Cardiac muscle cell (in vitro differentiated cells and primary cell): Measurements from ENCODE around the gene RESP18. TPM values are rescaled to one million over a fixed set of nuclear protein-coding genes. Genes with fewer than 3 reads are reported as not detected.

Experiments used
- DNase-seq, 2 donors: peaks; one replicate each; pipeline versions ENCODE4 v3.0.0 to v3.0.0-alpha.2; 2010 to 2017; ENCODE audit warnings: low read depth in 1 of 2, low spot score in 1 of 2
- H3K27ac ChIP-seq: fragments of 200-600 bp; sonication (generic); 2 replicates; pipeline ENCODE4 v1.5.1; 2016
- H3K27me3 ChIP-seq: fragments of 200-600 bp; sonication (generic); 2 replicates; pipeline ENCODE4 v1.6.0; 2016; ENCODE audit warnings: control low read depth
- H3K36me3 ChIP-seq: fragments of 200-600 bp; sonication (generic); 2 replicates; pipeline ENCODE4 v1.5.1; 2016; ENCODE audit warnings: control low read depth
- H3K4me1 ChIP-seq: fragments of 200-600 bp; sonication (generic); 2 replicates; pipeline ENCODE4 v1.8.1; 2017; ENCODE audit warnings: low read depth, mild to moderate bottlenecking, mixed run types
- H3K4me3 ChIP-seq: fragments of 200-600 bp; sonication (generic); 2 replicates; pipeline ENCODE4 v1.5.1; 2016; ENCODE audit warnings: mild to moderate bottlenecking
- H3K9me3 ChIP-seq: fragments of 200-600 bp; sonication (generic); 2 replicates; pipeline ENCODE4 v1.5.1; 2017; ENCODE audit warnings: low read depth, mild to moderate bottlenecking, control low read depth
- polyA plus RNA-seq: library from polyadenylated mRNA; unstranded; fragments of >200 nt; fragmentation: Nextera tagmentation; extraction: Ambion mirVana; gene quantifications from 2 replicates; pipeline ENCODE4 v1.2.1, GENCODE V29; 2016
- total RNA-seq: library from RNA; depleted of rRNA; stranded (reverse); fragments of >200 nt; gene quantifications from 2 replicates; pipeline ENCODE4 v1.2.3, GENCODE V29; 2016
- TF ChIP-seq, protein P1 (sequence below): IDR thresholded peaks from 2 replicates; pipeline ENCODE4 v1.5.1; 2012; ENCODE audit warnings: low read depth, mild to moderate bottlenecking, low read length

The RESP18 gene
- total and polyA plus RNA-seq, 2 experiments from 2014 or later, result not detected

DNA sequence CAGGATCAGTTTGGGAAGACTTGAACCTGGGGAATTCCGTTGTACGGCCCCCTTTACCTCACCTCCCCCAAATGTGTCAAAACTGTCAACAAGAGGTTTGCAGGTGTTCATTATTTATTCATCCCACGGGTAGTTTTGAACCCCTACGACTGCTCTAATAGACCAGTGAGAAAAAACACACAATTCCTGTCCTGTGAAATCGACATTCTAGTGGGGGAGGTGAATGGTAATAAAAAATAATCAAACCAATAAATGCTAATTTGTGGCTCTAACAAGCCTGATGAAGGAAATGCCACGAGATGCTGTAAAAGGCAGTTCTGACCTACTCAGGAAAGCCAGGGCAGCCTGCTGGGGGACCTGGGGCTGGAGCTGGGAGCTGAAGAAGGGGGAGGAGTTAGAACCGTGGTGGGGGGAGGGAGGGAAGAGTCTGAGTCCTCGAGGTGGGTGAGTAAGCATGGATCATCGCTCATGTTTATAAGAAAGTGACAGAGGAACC is 53.8 kb downstream of the RESP18 start:
- Histone ChIP-seq H3K27me3 (no peaks in the 10 kb centered on the region), H3K36me3 (peaks cover 13% of the 10 kb centered on the region), H3K4me3 (peak overlapping the region; percentile 76), H3K27ac (peak overlapping the region; percentile 97), H3K4me1 (peaks cover 16% of the 10 kb centered on the region), H3K9me3 (no peaks in the 10 kb centered on the region)
- no peak for DNase-seq
- TF ChIP-seq, protein P1, sequence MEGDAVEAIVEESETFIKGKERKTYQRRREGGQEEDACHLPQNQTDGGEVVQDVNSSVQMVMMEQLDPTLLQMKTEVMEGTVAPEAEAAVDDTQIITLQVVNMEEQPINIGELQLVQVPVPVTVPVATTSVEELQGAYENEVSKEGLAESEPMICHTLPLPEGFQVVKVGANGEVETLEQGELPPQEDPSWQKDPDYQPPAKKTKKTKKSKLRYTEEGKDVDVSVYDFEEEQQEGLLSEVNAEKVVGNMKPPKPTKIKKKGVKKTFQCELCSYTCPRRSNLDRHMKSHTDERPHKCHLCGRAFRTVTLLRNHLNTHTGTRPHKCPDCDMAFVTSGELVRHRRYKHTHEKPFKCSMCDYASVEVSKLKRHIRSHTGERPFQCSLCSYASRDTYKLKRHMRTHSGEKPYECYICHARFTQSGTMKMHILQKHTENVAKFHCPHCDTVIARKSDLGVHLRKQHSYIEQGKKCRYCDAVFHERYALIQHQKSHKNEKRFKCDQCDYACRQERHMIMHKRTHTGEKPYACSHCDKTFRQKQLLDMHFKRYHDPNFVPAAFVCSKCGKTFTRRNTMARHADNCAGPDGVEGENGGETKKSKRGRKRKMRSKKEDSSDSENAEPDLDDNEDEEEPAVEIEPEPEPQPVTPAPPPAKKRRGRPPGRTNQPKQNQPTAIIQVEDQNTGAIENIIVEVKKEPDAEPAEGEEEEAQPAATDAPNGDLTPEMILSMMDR, result no peak

DNA sequence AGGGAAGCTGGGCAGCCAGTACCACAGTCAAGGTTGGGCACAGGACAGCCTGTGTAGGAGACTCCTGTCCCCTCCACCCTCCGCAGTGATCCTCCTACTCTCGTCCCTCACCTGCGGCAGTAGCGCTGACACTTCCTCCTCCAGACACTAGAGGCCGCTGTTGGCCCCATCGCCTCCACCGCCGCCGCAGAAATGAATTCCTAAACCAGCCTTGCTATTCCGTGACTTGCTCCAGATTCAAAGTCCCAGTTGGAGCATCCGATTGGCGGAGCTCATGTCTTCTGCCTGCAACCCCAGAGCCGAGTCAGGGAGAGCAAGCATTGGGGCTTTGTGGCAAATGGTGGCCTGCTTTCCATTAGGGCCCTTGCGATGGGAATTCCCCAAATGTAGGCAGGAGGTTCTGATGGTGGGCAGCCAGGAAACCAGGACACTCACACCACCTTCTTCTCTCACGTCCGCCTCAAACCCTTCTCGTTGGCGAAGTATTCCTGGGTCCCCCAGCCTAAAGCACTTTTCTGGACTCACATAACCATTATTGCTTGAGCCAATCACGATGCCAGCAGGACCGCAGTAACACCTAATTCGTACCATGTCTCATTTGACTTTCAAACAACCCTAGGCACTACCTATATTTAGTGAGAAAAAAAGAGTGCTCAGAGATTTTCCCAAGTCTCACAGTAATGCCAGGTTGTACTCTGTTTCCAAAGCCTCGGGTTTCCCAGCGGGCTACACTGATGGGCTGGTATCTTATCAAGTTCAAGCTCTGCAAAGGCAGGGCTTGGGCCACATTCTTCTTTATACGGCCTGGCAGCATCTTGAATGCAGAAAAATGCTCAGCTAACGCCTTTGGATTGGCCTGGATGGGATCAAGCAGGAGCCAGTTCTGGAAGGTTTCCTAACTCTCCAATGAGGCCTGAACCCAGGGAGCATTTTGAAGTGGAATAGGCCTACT is 54.6 kb downstream of the RESP18 start:
- H3K4me3 ChIP-seq, result peak overlapping the region; percentile 76
- peaks cover 13% of the 10 kb centered on the region for H3K36me3 ChIP-seq
- TF ChIP-seq, protein P1, result peak; percentile 97
- DNase-seq, result peak; percentile 82 to 85
- no peaks in the 10 kb centered on the region for H3K27me3 ChIP-seq
- no peaks in the 10 kb centered on the region for H3K9me3 ChIP-seq
- H3K4me1 ChIP-seq, result peaks cover 16% of the 10 kb centered on the region
- H3K27ac ChIP-seq, result peak overlapping the region; percentile 97

Other genes starting within 250 kb of the RESP18 start
- 8.4 and 12.9 TPM in 2 replicates for gene NHEJ1, start 171.9 kb downstream of the RESP18 start, total RNA-seq
- gene NHEJ1, start 171.9 kb downstream of the RESP18 start, polyA plus RNA-seq, result 7.7 and 9.4 TPM in 2 replicates
- 0.09 TPM in 1 of 2 replicates, not detected in the other for gene SLC23A3, start 162.7 kb downstream of the RESP18 start, total RNA-seq
- gene SLC23A3, start 162.7 kb downstream of the RESP18 start, polyA plus RNA-seq, result 0.11 TPM in 1 of 2 replicates, not detected in the other
- 42.1 and 42.6 TPM in 2 replicates for gene CNPPD1, start 155.8 kb downstream of the RESP18 start, total RNA-seq
- gene CNPPD1, start 155.8 kb downstream of the RESP18 start, polyA plus RNA-seq, result 70.2 and 81.9 TPM in 2 replicates
- gene RETREG2, start 154.5 kb downstream of the RESP18 start, total RNA-seq, result 72.0 and 74.0 TPM in 2 replicates
- gene RETREG2, start 154.5 kb downstream of the RESP18 start, polyA plus RNA-seq, result 77.6 and 101 TPM in 2 replicates
- 32.6 and 35.4 TPM in 2 replicates for gene ZFAND2B, start 126.0 kb downstream of the RESP18 start, total RNA-seq
- gene ZFAND2B, start 126.0 kb downstream of the RESP18 start, polyA plus RNA-seq, result 49.0 and 54.8 TPM in 2 replicates
- 9.6 and 24.2 TPM in 2 replicates for gene ABCB6, start 113.8 kb downstream of the RESP18 start, total RNA-seq
- gene ABCB6, start 113.8 kb downstream of the RESP18 start, polyA plus RNA-seq, result 24.2 and 32.9 TPM in 2 replicates
- gene ATG9A, start 103.1 kb downstream of the RESP18 start, total RNA-seq, result 71.4 and 75.1 TPM in 2 replicates
- 74.3 and 85.0 TPM in 2 replicates for gene ATG9A, start 103.1 kb downstream of the RESP18 start, polyA plus RNA-seq
- 100 and 139 TPM in 2 replicates for gene ANKZF1, start 102.9 kb downstream of the RESP18 start, total RNA-seq
- 135 and 175 TPM in 2 replicates for gene ANKZF1, start 102.9 kb downstream of the RESP18 start, polyA plus RNA-seq
- gene GLB1L, start 87.3 kb downstream of the RESP18 start, total RNA-seq, result 10.4 TPM in 2 replicates
- gene GLB1L, start 87.3 kb downstream of the RESP18 start, polyA plus RNA-seq, result 3.3 and 12.0 TPM in 2 replicates
- gene STK16, start 87.3 kb downstream of the RESP18 start, total RNA-seq, result 28.5 and 31.6 TPM in 2 replicates
- gene STK16, start 87.3 kb downstream of the RESP18 start, polyA plus RNA-seq, result 12.1 and 15.8 TPM in 2 replicates
- gene TUBA4B, start 79.5 kb downstream of the RESP18 start, total RNA-seq, result not detected in 2 replicates
- not detected in 2 replicates for gene TUBA4B, start 79.5 kb downstream of the RESP18 start, polyA plus RNA-seq
- 1.6 and 2.6 TPM in 2 replicates for gene TUBA4A, start 78.8 kb downstream of the RESP18 start, total RNA-seq
- 2.3 and 6.5 TPM in 2 replicates for gene TUBA4A, start 78.8 kb downstream of the RESP18 start, polyA plus RNA-seq
- 182 and 223 TPM in 2 replicates for gene DNAJB2, start 53.4 kb downstream of the RESP18 start, total RNA-seq
- 60.6 and 61.0 TPM in 2 replicates for gene DNAJB2, start 53.4 kb downstream of the RESP18 start, polyA plus RNA-seq
- 0.36 and 1.2 TPM in 2 replicates for gene PTPRN, start 23.3 kb downstream of the RESP18 start, total RNA-seq
- gene PTPRN, start 23.3 kb downstream of the RESP18 start, polyA plus RNA-seq, result 0.22 and 1.4 TPM in 2 replicates
- gene DNPEP, start 55.2 kb upstream of the RESP18 start, total RNA-seq, result 67.2 and 70.4 TPM in 2 replicates
- 104 and 117 TPM in 2 replicates for gene DNPEP, start 55.2 kb upstream of the RESP18 start, polyA plus RNA-seq
- gene DES, start 85.6 kb upstream of the RESP18 start, total RNA-seq, result 37.2 and 47.0 TPM in 2 replicates
- gene DES, start 85.6 kb upstream of the RESP18 start, polyA plus RNA-seq, result 17.5 and 20.4 TPM in 2 replicates
- 275 and 292 TPM in 2 replicates for gene SPEG, start 102.1 kb upstream of the RESP18 start, total RNA-seq
- gene SPEG, start 102.1 kb upstream of the RESP18 start, polyA plus RNA-seq, result 185 and 188 TPM in 2 replicates
- 35.0 and 45.5 TPM in 2 replicates for gene GMPPA, start 166.1 kb upstream of the RESP18 start, total RNA-seq
- 52.7 and 67.5 TPM in 2 replicates for gene GMPPA, start 166.1 kb upstream of the RESP18 start, polyA plus RNA-seq
- 6.4 and 9.5 TPM in 2 replicates for gene ASIC4, start 181.7 kb upstream of the RESP18 start, total RNA-seq
- 3.3 and 4.3 TPM in 2 replicates for gene ASIC4, start 181.7 kb upstream of the RESP18 start, polyA plus RNA-seq
- gene CHPF, start 211.1 kb upstream of the RESP18 start, total RNA-seq, result 286 and 301 TPM in 2 replicates
- gene CHPF, start 211.1 kb upstream of the RESP18 start, polyA plus RNA-seq, result 208 and 218 TPM in 2 replicates
- 6.7 and 7.4 TPM in 2 replicates for gene TMEM198, start 211.3 kb upstream of the RESP18 start, total RNA-seq
- gene TMEM198, start 211.3 kb upstream of the RESP18 start, polyA plus RNA-seq, result 8.2 and 12.2 TPM in 2 replicates
- 540 and 746 TPM in 2 replicates for gene OBSL1, start 238.8 kb upstream of the RESP18 start, total RNA-seq
- gene OBSL1, start 238.8 kb upstream of the RESP18 start, polyA plus RNA-seq, result 276 and 302 TPM in 2 replicates
- 11.4 and 39.0 TPM in 2 replicates for gene INHA, start 239.6 kb upstream of the RESP18 start, total RNA-seq
- gene INHA, start 239.6 kb upstream of the RESP18 start, polyA plus RNA-seq, result 13.3 and 39.1 TPM in 2 replicates